ENCODE data around the gene MS4A7. TPM values are rescaled to one million over a fixed set of nuclear protein-coding genes. Genes with fewer than 3 reads are reported as not detected.

The MS4A7 gene
- polyA plus RNA-seq, 1 of the 3 experiments (the other 2 are of a cell fraction): not detected

- Histone ChIP-seq H4K20me1 (ENCODE audit: insufficient read depth) (no peaks in the 10 kb centered on the region), H3K4me1 (ENCODE audit: control insufficient read depth in 1 of 2, insufficient read depth in 2 of 2, low read depth in 1 of 2, low read length in 1 of 2) (no peaks in the 10 kb centered on the region), H3K27ac (ENCODE audit: low read depth in 2 of 2, low read length in 1 of 2) (no peak overlapping the region), H3K9me2 (no peaks in the 10 kb centered on the region), H3K4me2 (no peak overlapping the region), H2AFZ (ENCODE audit: low read depth) (no peak overlapping the region), H3K27me3 (ENCODE audit: insufficient read depth) (peaks cover 18% of the 10 kb centered on the region), H3F3A (replicated peaks; ENCODE audit: insufficient read depth) (no peaks in the 10 kb centered on the region), H3K4me3 (ENCODE audit: low read depth in 2 of 2, low read length in 1 of 2) (no peak overlapping the region), H3K9ac (no peak overlapping the region), H3K36me3 (replicated peaks in 1 of 2; ENCODE audit: control insufficient read depth in 1 of 2, insufficient read depth in 2 of 2, low read length in 1 of 2) (no peaks in the 10 kb centered on the region), H3K79me2 (ENCODE audit: insufficient read depth) (no peaks in the 10 kb centered on the region), H3K9me3 (no peaks in the 10 kb centered on the region)
- no peak for TF ChIP-seq MXI1 (IDR thresholded peaks at IDR 0.05; ENCODE audit: low read depth, low read length)
- no peak for TF ChIP-seq FOSL2 (IDR thresholded peaks at IDR 0.05; ENCODE audit: borderline replicate concordance, low read depth)
- no peak for TF ChIP-seq SMC3 (IDR thresholded peaks at IDR 0.05; ENCODE audit: low read depth, low read length)
- no peak for TF ChIP-seq CTCF (IDR thresholded peaks at IDR 0.05)
- TF ChIP-seq ELF1 (IDR thresholded peaks at IDR 0.05): no peak
- TF ChIP-seq TEAD4 (IDR thresholded peaks at IDR 0.05; ENCODE audit: borderline replicate concordance, insufficient read depth): no peak
- TF ChIP-seq ZBTB33 (IDR thresholded peaks at IDR 0.05; ENCODE audit: borderline replicate concordance, low read depth): no peak
- no peak for TF ChIP-seq TCF12 (IDR thresholded peaks at IDR 0.05)
- no peak for TF ChIP-seq REST (IDR thresholded peaks at IDR 0.05; ENCODE audit: low read depth, low read length)
- TF ChIP-seq FOXM1 (IDR thresholded peaks at IDR 0.05; ENCODE audit: low read depth): no peak
- TF ChIP-seq RFX5 (IDR thresholded peaks at IDR 0.05; ENCODE audit: low read length): no peak
- TF ChIP-seq GABPA (IDR thresholded peaks at IDR 0.05; ENCODE audit: low read depth): no peak
- no peak for TF ChIP-seq MAX (IDR thresholded peaks at IDR 0.05; ENCODE audit: low read depth)
- TF ChIP-seq MEF2A (IDR thresholded peaks at IDR 0.05; ENCODE audit: borderline replicate concordance, low read depth): no peak
- no peak for TF ChIP-seq IRF3 (IDR thresholded peaks at IDR 0.05; ENCODE audit: low read depth, low read length)
- no peak for TF ChIP-seq RXRA (IDR thresholded peaks at IDR 0.05; ENCODE audit: borderline replicate concordance, low read depth)
- no peak for TF ChIP-seq RAD21 (IDR thresholded peaks at IDR 0.05; ENCODE audit: low read length)
- no peak for TF ChIP-seq PBX3 (IDR thresholded peaks at IDR 0.05)
- no peak for TF ChIP-seq FOXJ3 (CRISPR knock-in tag; IDR thresholded peaks at IDR 0.05)
- TF ChIP-seq EZH2phosphoT487 (IDR thresholded peaks at IDR 0.05; ENCODE audit: borderline replicate concordance, low read depth): no peak
- CTCF ChIA-PET: no interaction called here
- no peak for DNase-seq
- WGBS (ENCODE audit: low lambda C conversion rate): 39% methylated on average over 19 of the region's 19 CpGs
- POLR2A ChIA-PET: no interaction called here
Observed at GRCh38 chr11:60367896-60368295, 10.4 kb upstream of the MS4A7 start.
